Skeletal muscle tissue (tissue), 1 donor: Measurements from ENCODE around the gene KRTAP10-8. TPM values are rescaled to one million over a fixed set of nuclear protein-coding genes. Genes with fewer than 3 reads are reported as not detected.

Experiments
- total RNA-seq: library from RNA; depleted of rRNA; stranded (reverse); fragments of >200 nt; gene quantifications from one replicate; pipeline ENCODE4 v1.2.3, GENCODE V29; 2014

KRTAP10-8 gene
- total RNA-seq, 1 donor from 2014 or later, result not detected

Other genes starting within 250 kb of the KRTAP10-8 start
- 0.52 TPM for gene LRRC3, start 156.6 kb upstream of the KRTAP10-8 start, total RNA-seq
- not detected for gene KRTAP10-1, start 71.9 kb upstream of the KRTAP10-8 start, total RNA-seq
- gene KRTAP10-2, start 60.6 kb upstream of the KRTAP10-8 start, total RNA-seq, result not detected
- not detected for gene KRTAP10-3, start 53.3 kb upstream of the KRTAP10-8 start, total RNA-seq
- not detected for gene KRTAP10-4, start 38.4 kb upstream of the KRTAP10-8 start, total RNA-seq
- gene KRTAP10-5, start 31.5 kb upstream of the KRTAP10-8 start, total RNA-seq, result not detected
- not detected for gene KRTAP10-6, start 19.6 kb upstream of the KRTAP10-8 start, total RNA-seq
- gene KRTAP10-7, start 11.5 kb upstream of the KRTAP10-8 start, total RNA-seq, result not detected
- not detected for gene KRTAP10-9, start 15.0 kb downstream of the KRTAP10-8 start, total RNA-seq
- gene KRTAP10-10, start 25.3 kb downstream of the KRTAP10-8 start, total RNA-seq, result not detected
- not detected for gene KRTAP10-11, start 34.3 kb downstream of the KRTAP10-8 start, total RNA-seq
- not detected for gene KRTAP12-4, start 42.6 kb downstream of the KRTAP10-8 start, total RNA-seq
- not detected for gene KRTAP12-3, start 45.9 kb downstream of the KRTAP10-8 start, total RNA-seq
- gene KRTAP12-2, start 54.8 kb downstream of the KRTAP10-8 start, total RNA-seq, result not detected
- gene KRTAP12-1, start 70.1 kb downstream of the KRTAP10-8 start, total RNA-seq, result not detected
- gene KRTAP10-12, start 85.1 kb downstream of the KRTAP10-8 start, total RNA-seq, result not detected
- not detected for gene TSPEAR, start 99.5 kb downstream of the KRTAP10-8 start, total RNA-seq
- 60.5 TPM for gene UBE2G2, start 189.7 kb downstream of the KRTAP10-8 start, total RNA-seq
- gene SUMO3, start 206.0 kb downstream of the KRTAP10-8 start, total RNA-seq, result 28.7 TPM